PC-9 (cell line): ENCODE results near the gene RPRD1A. TPM values are rescaled to one million over a fixed set of nuclear protein-coding genes. Genes with fewer than 3 reads are reported as not detected.

ENCODE experiments used
- BruUV-seq: library from RNA; stranded (reverse); fragments of 400-500 nt; replicated peaks from 2 replicates; lab custom pipeline; 2021; lab: Mats Ljungman, UMichigan
- CTCF ChIA-PET: fragments of 300-600 bp; sonication (Branson Sonifier 250); formaldehyde crosslinking; loops from one replicate; lab custom pipeline; 2022; ENCODE audit warnings: antibody characterized with exemption; lab: Charles Lee
- POLR2A ChIA-PET: fragments of 300-600 bp; sonication (Branson Sonifier 250); formaldehyde crosslinking; loops from one replicate; lab custom pipeline; 2022; ENCODE audit warnings: antibody characterized with exemption; ENCODE audit not compliant: unreplicated experiment; lab: Charles Lee
- DNase-seq, 2 experiments: peaks; one replicate each; pipeline versions ENCODE4 v3.0.0 to v3.0.0-alpha.2; 2015 to 2022; ENCODE audit warnings: mixed read lengths in 1 of 2
- H2AFZ ChIP-seq: fragments of 200-600 bp; sonication (generic); 2 replicates; pipeline ENCODE4 v1.8.1; 2017; ENCODE audit warnings: antibody characterized with exemption
- H3F3A ChIP-seq: fragments of 200-600 bp; sonication (generic); 2 replicates; pipeline ENCODE4 v1.8.1; 2017; ENCODE audit warnings: antibody characterized with exemption, mild to moderate bottlenecking, low read depth; ENCODE audit not compliant: insufficient read depth
- H3K27ac ChIP-seq: fragments of 200-600 bp; sonication (generic); 2 replicates; pipeline ENCODE4 v1.6.1; 2016; ENCODE audit warnings: mixed run types
- H3K27me3 ChIP-seq: fragments of 200-600 bp; sonication (generic); 2 replicates; pipeline ENCODE4 v1.6.1; 2016; ENCODE audit warnings: low read depth, mixed run types; ENCODE audit not compliant: insufficient read depth
- H3K36me3 ChIP-seq: fragments of 200-600 bp; sonication (generic); 2 replicates; pipeline ENCODE4 v1.6.1; 2016; ENCODE audit warnings: low read depth, mixed run types
- H3K4me1 ChIP-seq: fragments of 200-600 bp; sonication (generic); replicated peaks from 2 replicates; pipeline ENCODE4 v1.6.1; 2016; ENCODE audit warnings: mixed run types; ENCODE audit not compliant: insufficient read depth
- H3K4me2 ChIP-seq: fragments of 200-600 bp; sonication (generic); 2 replicates; pipeline ENCODE4 v1.6.1; 2017; ENCODE audit warnings: mixed run types
- H3K4me3 ChIP-seq: fragments of 200-600 bp; sonication (generic); 2 replicates; pipeline ENCODE4 v1.6.1; 2016; ENCODE audit warnings: mixed run types
- H3K79me2 ChIP-seq: fragments of 200-600 bp; sonication (generic); 2 replicates; pipeline ENCODE4 v1.6.1; 2017; ENCODE audit warnings: low read depth, mixed run types
- H3K9me2 ChIP-seq: fragments of 200-600 bp; sonication (generic); 2 replicates; pipeline ENCODE4 v1.8.1; 2017; ENCODE audit warnings: mild to moderate bottlenecking; ENCODE audit not compliant: insufficient read depth
- H3K9me3 ChIP-seq: fragments of 200-600 bp; sonication (generic); 2 replicates; pipeline ENCODE4 v1.8.1; 2016; ENCODE audit warnings: low read depth; ENCODE audit not compliant: insufficient read depth
- H4K20me1 ChIP-seq: fragments of 200-600 bp; sonication (generic); 2 replicates; pipeline ENCODE4 v1.8.1; 2017; ENCODE audit not compliant: insufficient read depth
- CTCF ChIP-seq: fragments of 200-600 bp; sonication (generic); conservative IDR thresholded peaks from 2 replicates; pipeline ENCODE4 v1.6.1; 2017; ENCODE audit warnings: mixed run types, antibody characterized with exemption, mild to moderate bottlenecking, moderate library complexity
- EZH2 ChIP-seq: fragments of 200-600 bp; sonication (generic); IDR thresholded peaks from 2 replicates; pipeline ENCODE4 v1.8.0; 2017; ENCODE audit warnings: antibody characterized with exemption, low read depth
- intact Hi-C: fragments of 100-400 bp; cut with micrococcal nuclease; formaldehyde crosslinking; loops from one replicate; pipeline ENCODE4 v1.10.0; 2022; ENCODE audit not compliant: unreplicated experiment
- total RNA-seq: library from RNA; stranded (reverse); gene quantifications from 2 replicates; pipeline ENCODE4 v1.2.3, GENCODE V29; 2021

RPRD1A gene
- total RNA-seq, 1 experiment from 2014 or later: 34.2 TPM

GRCh38 chr18:36035253-36035652 lies 32.1 kb downstream of the RPRD1A start:
- Histone ChIP-seq H3K36me3 (peaks cover 6% of the 10 kb centered on the region; the same call in 1 of the 2 replicates), H3K27me3 (no peaks in the 10 kb centered on the region), H3K9me3 (peaks cover 10% of the 10 kb centered on the region), H3K4me2 (no peak overlapping the region), H3K79me2 (peaks cover 35% of the 10 kb centered on the region), H2AFZ (no peak overlapping the region), H3K9me2 (no peaks in the 10 kb centered on the region), H3K4me3 (no peak overlapping the region), H3K4me1 (no peaks in the 10 kb centered on the region), H3F3A (no peaks in the 10 kb centered on the region), H3K27ac (no peak overlapping the region), H4K20me1 (peaks cover 20% of the 10 kb centered on the region; the same call in 1 of the 2 replicates)
- CTCF ChIA-PET: no interaction called here
- intact Hi-C loops: no loop called here
- no peak for DNase-seq
- no TSS peak for BruUV-seq
- TF ChIP-seq CTCF (no peak), EZH2 (no peak)
- POLR2A ChIA-PET: no interaction called here

- H3K36me3 ChIP-seq: peaks cover 7% of the 10 kb centered on the region; the same call in 1 of the 2 replicates
- H3K27ac ChIP-seq: no peak overlapping the region
- peaks cover 20% of the 10 kb centered on the region; the same call in 1 of the 2 replicates for H4K20me1 ChIP-seq
- no peaks in the 10 kb centered on the region for H3K9me2 ChIP-seq
- no peaks in the 10 kb centered on the region for H3K4me1 ChIP-seq
- 0 out of 2 replicates have a peak, but pooled peaks cover 1% of the 10 kb centered on the region for H3F3A ChIP-seq
- POLR2A ChIA-PET: no interaction called here
- H3K27me3 ChIP-seq: no peaks in the 10 kb centered on the region
- intact Hi-C loops: no loop called here
- peaks cover 10% of the 10 kb centered on the region for H3K9me3 ChIP-seq
- DNase-seq: no peak
- H3K4me2 ChIP-seq: no peak overlapping the region
- H2AFZ ChIP-seq: no peak overlapping the region
- CTCF ChIA-PET: no interaction called here
- TF ChIP-seq CTCF (no peak), EZH2 (no peak)
- no TSS peak for BruUV-seq
- peaks cover 33% of the 10 kb centered on the region; the same call in 1 of the 2 replicates for H3K79me2 ChIP-seq
- H3K4me3 ChIP-seq: no peak overlapping the region
These were observed 33.0 kb downstream of the RPRD1A start for GRCh38 chr18:36034299-36034895.

- ChIA-PET POLR2A (no interaction called here), CTCF (no interaction called here)
- H3K36me3 ChIP-seq: 0 out of 2 replicates have a peak, but pooled peaks cover 7% of the 10 kb centered on the region
- no peak overlapping the region for H3K4me2 ChIP-seq
- H3K4me3 ChIP-seq: no peak overlapping the region
- TF ChIP-seq EZH2: no peak
- TF ChIP-seq CTCF: no peak
- no peaks in the 10 kb centered on the region for H3K9me3 ChIP-seq
- 0 out of 2 replicates have a peak, but pooled peaks cover 3% of the 10 kb centered on the region for H3F3A ChIP-seq
- H3K27ac ChIP-seq: no peak overlapping the region
- DNase-seq: no peak
- intact Hi-C loops: no loop called here
- no peaks in the 10 kb centered on the region for H3K4me1 ChIP-seq
- no TSS peak for BruUV-seq
- H2AFZ ChIP-seq: no peak overlapping the region
- H4K20me1 ChIP-seq: peaks cover 20% of the 10 kb centered on the region; the same call in 1 of the 2 replicates
- H3K9me2 ChIP-seq: no peaks in the 10 kb centered on the region
- H3K27me3 ChIP-seq: no peaks in the 10 kb centered on the region
- H3K79me2 ChIP-seq: peaks cover 27% of the 10 kb centered on the region; the same call in 1 of the 2 replicates
These were observed 35.5 kb downstream of the RPRD1A start for GRCh38 chr18:36031903-36032302.
